ENCODE results near the gene USF3.

- TF ChIP-seq CTCF (IDR thresholded peaks at IDR 0.05), result no peak
- no peak for TF ChIP-seq POLR2A (IDR thresholded peaks at IDR 0.05)
Measured at GRCh38 chr3:113623324-113623723, 73.1 kb downstream of the USF3 start.

All from esophagus squamous epithelium (tissue), 4 donors.